ENCODE measurements around the gene NTN1.

DNA sequence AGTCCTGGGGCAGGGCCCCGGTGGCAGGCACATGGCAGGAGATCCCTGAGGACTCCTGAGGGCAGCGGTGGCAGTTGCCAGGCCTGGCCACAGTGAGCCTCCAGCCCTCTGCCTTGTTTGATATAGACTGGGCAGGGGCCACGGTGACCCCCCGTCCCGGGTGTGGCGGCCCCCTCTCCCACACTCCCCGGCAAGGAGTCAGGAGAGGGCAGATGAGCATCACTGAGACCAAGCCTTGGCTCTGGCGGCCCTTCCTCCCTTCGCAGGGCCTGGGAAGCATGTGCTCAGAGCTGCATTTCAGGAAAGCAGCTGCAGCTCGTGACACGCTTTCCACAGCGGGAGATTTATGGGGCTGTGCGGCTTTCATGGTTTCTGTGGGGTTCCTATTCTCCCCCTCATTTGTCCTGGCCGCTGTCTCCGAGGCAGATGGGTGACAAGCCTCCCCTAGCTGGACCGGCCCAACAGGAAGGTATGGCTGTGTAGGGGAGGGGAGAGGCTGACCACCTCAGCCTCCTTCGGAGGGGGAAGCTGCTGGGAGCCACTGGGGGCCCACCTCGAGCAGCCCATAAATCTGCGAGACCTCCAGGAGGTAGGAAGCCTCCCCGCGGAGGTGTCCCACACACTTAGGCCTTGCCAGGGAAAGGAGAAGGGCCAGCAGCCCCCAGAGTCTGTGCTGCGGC lies 211.4 kb downstream of the NTN1 start:
- TF ChIP-seq CTCF (IDR thresholded peaks at IDR 0.05) (no peak), POLR2A (IDR thresholded peaks at IDR 0.05) (no peak), EP300 (IDR thresholded peaks at IDR 0.05) (no peak)

All from ovary (tissue), 3 donors.